BLaER1 (cell line): ENCODE measurements around the gene CCDC27.

Experiments
- H3K27ac ChIP-seq: shearing (Covaris generic); formaldehyde crosslinking; 2 replicates; pipeline ENCODE4 v1.8.1; 2022
- H3K27me3 ChIP-seq: shearing (Covaris generic); formaldehyde crosslinking; 2 replicates; pipeline ENCODE4 v1.8.1; 2022
- H3K36me3 ChIP-seq: shearing (Covaris generic); formaldehyde crosslinking; 2 replicates; pipeline ENCODE4 v1.8.1; 2022
- H3K4me1 ChIP-seq: shearing (Covaris generic); formaldehyde crosslinking; 2 replicates; pipeline ENCODE4 v1.8.1; 2022
- H3K4me2 ChIP-seq: shearing (Covaris generic); formaldehyde crosslinking; 2 replicates; pipeline ENCODE4 v1.8.1; 2022
- H3K4me3 ChIP-seq: shearing (Covaris generic); formaldehyde crosslinking; 2 replicates; pipeline ENCODE4 v1.8.1; 2022
- H3K9ac ChIP-seq: shearing (Covaris generic); formaldehyde crosslinking; 2 replicates; pipeline ENCODE4 v1.8.1; 2022
- H3K9me3 ChIP-seq: shearing (Covaris generic); formaldehyde crosslinking; 2 replicates; pipeline ENCODE4 v1.8.1; 2022
- H4K20me1 ChIP-seq: shearing (Covaris generic); formaldehyde crosslinking; 2 replicates; pipeline ENCODE4 v1.8.1; 2022
- Cebpa-rat ChIP-seq: shearing (Covaris generic); IDR thresholded peaks from 2 replicates; pipeline ENCODE4 v1.8.1; 2022

CCDC27 gene

DNA sequence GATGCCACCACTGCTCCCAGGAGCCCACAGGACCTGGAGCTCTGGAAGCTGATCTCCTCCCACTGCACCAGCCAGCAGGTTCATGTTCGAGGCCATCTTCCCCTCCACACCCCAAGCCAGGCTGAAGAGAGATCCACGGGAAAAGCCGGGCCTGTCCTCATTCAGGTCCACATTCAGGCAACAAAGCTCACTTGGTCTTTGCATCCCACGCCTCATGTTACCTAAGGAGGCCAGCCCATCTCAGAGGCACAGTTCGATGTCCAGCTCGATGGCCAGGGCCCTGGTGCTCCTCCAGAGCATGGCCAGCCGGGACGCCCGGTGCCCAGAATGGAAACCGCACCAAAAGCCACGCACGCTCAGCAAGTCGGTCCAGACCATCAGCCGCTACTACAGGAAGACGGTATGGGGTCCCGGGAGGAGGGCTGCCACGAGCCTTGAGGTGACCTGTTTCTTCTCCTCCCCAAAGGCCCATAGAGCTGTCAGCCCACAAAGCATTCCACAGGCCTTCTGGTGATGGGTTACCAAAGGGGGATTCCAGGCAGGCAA, at the start of gene CCDC27:
TSS of gene CCDC27 (plus strand) at position 51 of the 546 bp plus-strand sequence. CDS start at position 83, 32 bp downstream.
- Histone ChIP-seq H4K20me1 (no peaks in the 10 kb centered on the region), H3K9me3 (no peaks in the 10 kb centered on the region), H3K4me2 (no peak within 1 kb of the TSS), H3K27ac (no peak within 1 kb of the TSS), H3K36me3 (no peaks in the 10 kb centered on the region), H3K4me1 (peaks cover 16% of the 10 kb centered on the region), H3K27me3 (no peaks in the 10 kb centered on the region), H3K9ac (no peak within 1 kb of the TSS), H3K4me3 (no peak within 1 kb of the TSS)
- TF ChIP-seq Cebpa-rat, result no peak

GRCh38 chr1:3702528-3702927, 49.7 kb upstream of the CCDC27 start:
- TF ChIP-seq Cebpa-rat, result no peak
- Histone ChIP-seq H3K4me3 (no peak overlapping the region), H3K4me1 (peaks cover 65% of the 10 kb centered on the region), H3K27ac (peak overlapping the region; percentile 57), H3K9ac (peak overlapping the region; percentile 62), H4K20me1 (no peaks in the 10 kb centered on the region), H3K27me3 (peaks cover 15% of the 10 kb centered on the region), H3K36me3 (no peaks in the 10 kb centered on the region), H3K9me3 (no peaks in the 10 kb centered on the region), H3K4me2 (peak overlapping the region; percentile 83)

GRCh38 chr1:3702990-3703728, 49.1 kb upstream of the CCDC27 start:
- H3K27ac ChIP-seq, result peak overlapping the region; percentile 57
- no peak for TF ChIP-seq Cebpa-rat
- H3K36me3 ChIP-seq, result no peaks in the 10 kb centered on the region
- H3K9me3 ChIP-seq, result no peaks in the 10 kb centered on the region
- no peaks in the 10 kb centered on the region for H4K20me1 ChIP-seq
- peak overlapping the region; percentile 83 for H3K4me2 ChIP-seq
- peak overlapping the region; percentile 62; the same call in 1 of the 2 replicates for H3K9ac ChIP-seq
- peaks cover 22% of the 10 kb centered on the region for H3K27me3 ChIP-seq
- H3K4me3 ChIP-seq, result no peak overlapping the region
- H3K4me1 ChIP-seq, result peaks cover 63% of the 10 kb centered on the region

- no peaks in the 10 kb centered on the region for H3K36me3 ChIP-seq
- no peaks in the 10 kb centered on the region for H3K9me3 ChIP-seq
- no peak for TF ChIP-seq Cebpa-rat
- H3K9ac ChIP-seq, result peak overlapping the region; percentile 62; the same call in 1 of the 2 replicates
- H3K4me1 ChIP-seq, result peaks cover 56% of the 10 kb centered on the region
- H3K27ac ChIP-seq, result no peak overlapping the region; the same call in 1 of the 2 replicates
- H3K27me3 ChIP-seq, result peaks cover 28% of the 10 kb centered on the region
- no peak overlapping the region for H3K4me3 ChIP-seq
- peak overlapping the region; percentile 83 for H3K4me2 ChIP-seq
- no peaks in the 10 kb centered on the region for H4K20me1 ChIP-seq
Measured at GRCh38 chr1:3703786-3704371, 48.4 kb upstream of the CCDC27 start.

- H3K4me1 ChIP-seq, result peaks cover 43% of the 10 kb centered on the region
- H3K4me2 ChIP-seq, result no peak overlapping the region
- H3K4me3 ChIP-seq, result no peak overlapping the region
- peaks cover 39% of the 10 kb centered on the region for H3K27me3 ChIP-seq
- H3K27ac ChIP-seq, result no peak overlapping the region
- H3K9me3 ChIP-seq, result no peaks in the 10 kb centered on the region
- no peak for TF ChIP-seq Cebpa-rat
- no peaks in the 10 kb centered on the region for H3K36me3 ChIP-seq
- no peaks in the 10 kb centered on the region for H4K20me1 ChIP-seq
- no peak overlapping the region for H3K9ac ChIP-seq
Measured at GRCh38 chr1:3705341-3705950, 46.8 kb upstream of the CCDC27 start.

- H3K4me3 ChIP-seq, result no peak overlapping the region
- H3K36me3 ChIP-seq, result no peaks in the 10 kb centered on the region
- H3K9ac ChIP-seq, result no peak overlapping the region
- H3K4me2 ChIP-seq, result no peak overlapping the region
- peaks cover 30% of the 10 kb centered on the region for H3K4me1 ChIP-seq
- H4K20me1 ChIP-seq, result no peaks in the 10 kb centered on the region
- TF ChIP-seq Cebpa-rat, result no peak
- peaks cover 52% of the 10 kb centered on the region for H3K27me3 ChIP-seq
- H3K27ac ChIP-seq, result no peak overlapping the region
- no peaks in the 10 kb centered on the region for H3K9me3 ChIP-seq
Measured at GRCh38 chr1:3706651-3707297, 45.5 kb upstream of the CCDC27 start.

- no peaks in the 10 kb centered on the region for H4K20me1 ChIP-seq
- no peak overlapping the region for H3K27ac ChIP-seq
- H3K4me3 ChIP-seq, result no peak overlapping the region
- no peak overlapping the region for H3K4me2 ChIP-seq
- H3K4me1 ChIP-seq, result peaks cover 24% of the 10 kb centered on the region
- no peaks in the 10 kb centered on the region for H3K9me3 ChIP-seq
- peaks cover 59% of the 10 kb centered on the region for H3K27me3 ChIP-seq
- H3K9ac ChIP-seq, result no peak overlapping the region
- TF ChIP-seq Cebpa-rat, result no peak
- H3K36me3 ChIP-seq, result no peaks in the 10 kb centered on the region
Measured at GRCh38 chr1:3707298-3707938, 44.8 kb upstream of the CCDC27 start.

DNA sequence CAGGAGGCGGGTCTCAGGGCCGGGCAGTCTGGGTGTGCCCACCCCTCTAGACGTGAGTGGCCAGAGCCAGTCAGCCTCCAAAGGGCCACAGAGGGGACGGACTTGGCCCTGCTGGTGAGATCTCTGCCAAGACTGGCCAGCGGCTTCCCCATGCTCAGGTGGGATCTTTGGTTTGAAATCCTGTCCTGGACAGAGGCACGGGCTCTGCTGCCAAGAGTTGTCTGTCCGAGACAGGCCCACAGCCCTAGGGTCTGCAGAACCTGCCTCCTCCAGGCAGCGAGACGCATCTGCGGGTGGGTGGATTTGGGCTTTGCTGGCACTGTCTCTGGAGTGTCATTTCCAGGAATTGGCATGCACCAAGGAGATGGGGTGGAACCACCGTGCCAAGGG, 44.3 kb upstream of the CCDC27 start:
- H4K20me1 ChIP-seq, result no peaks in the 10 kb centered on the region
- peaks cover 63% of the 10 kb centered on the region for H3K27me3 ChIP-seq
- peaks cover 19% of the 10 kb centered on the region for H3K4me1 ChIP-seq
- no peak overlapping the region for H3K4me2 ChIP-seq
- no peaks in the 10 kb centered on the region for H3K36me3 ChIP-seq
- no peak overlapping the region for H3K9ac ChIP-seq
- TF ChIP-seq Cebpa-rat, result no peak
- H3K27ac ChIP-seq, result no peak overlapping the region
- H3K4me3 ChIP-seq, result no peak overlapping the region
- no peaks in the 10 kb centered on the region for H3K9me3 ChIP-seq

GRCh38 chr1:3708791-3709190, 43.5 kb upstream of the CCDC27 start:
- no peak overlapping the region for H3K4me3 ChIP-seq
- H3K9ac ChIP-seq, result no peak overlapping the region
- H3K9me3 ChIP-seq, result no peaks in the 10 kb centered on the region
- no peak for TF ChIP-seq Cebpa-rat
- no peak overlapping the region for H3K4me2 ChIP-seq
- no peaks in the 10 kb centered on the region for H4K20me1 ChIP-seq
- H3K27me3 ChIP-seq, result peaks cover 70% of the 10 kb centered on the region
- H3K36me3 ChIP-seq, result no peaks in the 10 kb centered on the region
- H3K4me1 ChIP-seq, result peaks cover 19% of the 10 kb centered on the region
- H3K27ac ChIP-seq, result no peak overlapping the region
